Endothelial cell of umbilical vein (primary cell): ENCODE results near the gene SLC9A9. TPM values are rescaled to one million over a fixed set of nuclear protein-coding genes. Genes with fewer than 3 reads are reported as not detected.

Source experiments
- BruUV-seq: library from RNA; stranded (reverse); fragments of 400-500 nt; replicated peaks from 2 replicates; lab custom pipeline; 2021; lab: Mats Ljungman, UMichigan
- CTCF ChIA-PET: fragments of 300-600, 350-600 bp; sonication (Branson Sonifier 250); formaldehyde crosslinking; loops from one replicate; lab custom pipeline; 2021; ENCODE audit warnings: antibody characterized with exemption, inconsistent platforms; lab: Charles Lee
- POLR2A ChIA-PET: fragments of 300-600, 350-600 bp; sonication (Branson Sonifier 250); formaldehyde crosslinking; loops from one replicate; lab custom pipeline; 2021; ENCODE audit warnings: antibody characterized with exemption, inconsistent platforms; lab: Charles Lee
- DNase-seq: peaks from one replicate; pipeline ENCODE4 v3.0.0-alpha.2; 2011; ENCODE audit warnings: low read depth, low spot score
- FAIRE-seq: peaks from 2 replicates; lab custom pipeline; 2011; peaks lifted over from hg19 to GRCh38; lab: Jason Lieb, UNC
- H2AFZ ChIP-seq: 2 replicates; pipeline ENCODE4 v1.6.0; 2012; ENCODE audit warnings: low read depth, low read length, control low read depth, inconsistent platforms
- H3K27ac ChIP-seq: 2 replicates; pipeline ENCODE4 v1.5.1; 2011; ENCODE audit warnings: low read depth, mild to moderate bottlenecking, control low read depth, low read length, moderate library complexity; ENCODE audit not compliant: insufficient read depth
- H3K27me3 ChIP-seq, 2 experiments: 2 replicates each; pipeline versions ENCODE4 v1.6.0 to v1.6.1; 2011; ENCODE audit warnings: low read length in 2 of 2, mixed read lengths in 1 of 2; ENCODE audit not compliant: control insufficient read depth in 2 of 2, insufficient read depth in 2 of 2
- H3K36me3 ChIP-seq, 2 experiments: 2 replicates in 1 of 2; 3 replicates in 1 of 2; pipeline ENCODE4 v1.5.1; 2011; ENCODE audit warnings: low read length in 2 of 2, mild to moderate bottlenecking in 1 of 2, moderate library complexity in 1 of 2; ENCODE audit not compliant: control insufficient read depth in 2 of 2, insufficient read depth in 2 of 2; ENCODE audit errors: extremely low read depth in 1 of 2
- H3K4me1 ChIP-seq: 3 replicates; pipeline ENCODE4 v1.5.1; 2011; ENCODE audit warnings: mild to moderate bottlenecking, low read length; ENCODE audit not compliant: control insufficient read depth, insufficient read depth; ENCODE audit errors: extremely low read depth
- H3K4me2 ChIP-seq: 2 replicates; pipeline ENCODE4 v1.6.1; 2011; ENCODE audit warnings: low read length, control low read depth, mixed read lengths; ENCODE audit not compliant: insufficient read depth
- H3K4me3 ChIP-seq, 3 experiments: fragments of 200-600 bp in 1 of 3; sonication (generic), shearing (Covaris generic) in 1 of 3; replicated peaks in 1 of 3; 2 replicates each; pipeline ENCODE4 v1.5.1; 2011 to 2016; ENCODE audit warnings: control low read depth in 3 of 3, low read length in 3 of 3, mild to moderate bottlenecking in 2 of 3, inconsistent platforms in 1 of 3, low read depth in 1 of 3, moderate library complexity in 1 of 3; ENCODE audit not compliant: insufficient read depth in 1 of 3
- H3K79me2 ChIP-seq: 2 replicates; pipeline ENCODE4 v1.6.0; 2012; ENCODE audit warnings: low read length, inconsistent platforms; ENCODE audit not compliant: control insufficient read depth, insufficient read depth
- H3K9ac ChIP-seq: replicated peaks from 2 replicates; pipeline ENCODE3; 2011; ENCODE audit warnings: low read length, control low read depth; ENCODE audit not compliant: insufficient read depth; ENCODE audit errors: extremely low read depth
- H3K9me1 ChIP-seq: replicated peaks from 3 replicates; pipeline ENCODE4 v1.6.0; 2011; ENCODE audit warnings: mild to moderate bottlenecking, low read length; ENCODE audit not compliant: control insufficient read depth, insufficient read depth; ENCODE audit errors: extremely low read depth
- H3K9me3 ChIP-seq: replicated peaks from 2 replicates; pipeline ENCODE4 v1.5.1; 2012; ENCODE audit warnings: low read length, inconsistent platforms; ENCODE audit not compliant: control insufficient read depth, insufficient read depth
- H4K20me1 ChIP-seq: replicated peaks from 2 replicates; pipeline ENCODE3; 2011; ENCODE audit warnings: mild to moderate bottlenecking, low read length; ENCODE audit not compliant: control insufficient read depth, insufficient read depth; ENCODE audit errors: extremely low read depth
- EZH2 ChIP-seq: IDR thresholded peaks from 2 replicates; pipeline ENCODE4 v1.6.1; 2012; ENCODE audit warnings: borderline replicate concordance, low read depth, mild to moderate bottlenecking, moderate library complexity, low read length, inconsistent platforms; ENCODE audit not compliant: severe bottlenecking
- FOS ChIP-seq: IDR thresholded peaks from 2 replicates; pipeline ENCODE4 v1.6.1; 2011; ENCODE audit warnings: mild to moderate bottlenecking, low read length, moderate library complexity, borderline replicate concordance; ENCODE audit not compliant: insufficient read depth
- GATA2 ChIP-seq: IDR thresholded peaks from 2 replicates; pipeline ENCODE4 v1.7.0; 2011; ENCODE audit warnings: low read depth, mild to moderate bottlenecking, moderate library complexity, mixed read lengths, low read length; ENCODE audit not compliant: insufficient read length, insufficient read depth
- JUN ChIP-seq: IDR thresholded peaks from 2 replicates; pipeline ENCODE4 v1.6.1; 2011; ENCODE audit warnings: borderline replicate concordance, low read depth; ENCODE audit not compliant: insufficient read length, insufficient read depth
- MYC ChIP-seq: IDR thresholded peaks from one replicate; pipeline ENCODE4 v1.6.1; 2011; ENCODE audit warnings: mild to moderate bottlenecking, low read depth, low read length
- POLR2A ChIP-seq: IDR thresholded peaks from 2 replicates; pipeline ENCODE4 v1.6.1; 2012; ENCODE audit warnings: low read depth, mild to moderate bottlenecking, control low read depth, low read length
- POLR2AphosphoS5 ChIP-seq: IDR thresholded peaks from 2 replicates; pipeline ENCODE4 v1.6.1; 2012; ENCODE audit warnings: low read depth, mild to moderate bottlenecking, control low read depth, low read length, moderate library complexity; ENCODE audit not compliant: insufficient read depth
- dilution Hi-C: fragments of 300-500 bp; cut with MboI; formaldehyde crosslinking; loops from one replicate; pipeline ENCODE4 v1.15.0; 2019; ENCODE audit warnings: low sequenced_read_pairs; ENCODE audit not compliant: extremely low pct_ligation_motif_present
- intact Hi-C: fragments of 100-400 bp; cut with micrococcal nuclease; formaldehyde crosslinking; loops from one replicate; pipeline ENCODE4 v1.10.0; 2022
- polyA plus RNA-seq, 4 experiments: library from polyadenylated mRNA; depleted of rRNA in 3 of 4; stranded (reverse) in 3 of 4; unstranded in 1 of 4; fragments of >200 nt; gene quantifications; 2 replicates each; pipeline versions ENCODE4 v1.2.1 to v1.2.3, GENCODE V29; 2011 to 2012; ENCODE audit warnings: missing spikeins in 1 of 4
- total RNA-seq: library from RNA; stranded (reverse); gene quantifications from 2 replicates; pipeline ENCODE4 v1.2.3, GENCODE V29; 2021
- TF ChIP-seq, protein P1 (sequence below), 2 donors: IDR thresholded peaks; 1 replicate in 1 of 2; 2 replicates in 1 of 2; pipeline ENCODE4 v1.5.1; 2011; ENCODE audit warnings: low read length in 2 of 2, mild to moderate bottlenecking in 2 of 2, moderate library complexity in 2 of 2, control low read depth in 1 of 2, inconsistent platforms in 1 of 2, low read depth in 1 of 2; ENCODE audit not compliant: insufficient read depth in 1 of 2; ENCODE audit errors: extremely low read depth in 1 of 2
- TF ChIP-seq, protein P2 (sequence below): IDR thresholded peaks from 2 replicates; pipeline ENCODE4 v1.6.1; 2011; ENCODE audit not compliant: insufficient read depth, insufficient read length

Gene SLC9A9
- total and polyA plus RNA-seq, 2 donors (not counting 3 experiments of a cell fraction or from before 2014, with no cell fraction given) = 1.5 to 1.8 TPM

DNA sequence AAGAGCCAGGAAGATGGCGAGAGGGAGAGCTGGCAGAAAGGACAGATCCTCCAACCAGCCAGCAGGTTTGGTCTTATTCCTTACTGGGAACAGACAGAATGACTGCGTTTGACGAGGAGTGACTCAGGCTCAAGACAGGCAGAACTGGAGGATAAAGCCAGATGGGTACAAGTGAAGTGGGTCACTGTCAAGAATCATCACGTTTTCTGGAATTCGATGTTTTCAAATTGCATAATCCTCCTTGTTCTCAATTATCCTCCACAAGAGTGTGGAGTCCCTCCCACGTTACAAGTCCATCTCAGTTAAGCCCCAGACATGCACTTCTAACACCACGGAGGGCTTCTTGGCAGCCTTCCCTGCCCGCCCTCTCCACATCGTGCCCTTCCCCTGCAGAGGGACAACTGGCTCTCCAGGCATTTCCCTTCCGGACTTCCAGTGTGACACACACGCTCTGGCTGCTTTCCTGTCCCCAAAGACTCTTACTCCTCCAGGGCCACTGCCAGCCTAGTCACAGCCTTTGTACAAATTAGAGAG lies 545.6 kb downstream of the SLC9A9 start:
- POLR2A ChIA-PET = no interaction called here
- TF ChIP-seq, protein P1, sequence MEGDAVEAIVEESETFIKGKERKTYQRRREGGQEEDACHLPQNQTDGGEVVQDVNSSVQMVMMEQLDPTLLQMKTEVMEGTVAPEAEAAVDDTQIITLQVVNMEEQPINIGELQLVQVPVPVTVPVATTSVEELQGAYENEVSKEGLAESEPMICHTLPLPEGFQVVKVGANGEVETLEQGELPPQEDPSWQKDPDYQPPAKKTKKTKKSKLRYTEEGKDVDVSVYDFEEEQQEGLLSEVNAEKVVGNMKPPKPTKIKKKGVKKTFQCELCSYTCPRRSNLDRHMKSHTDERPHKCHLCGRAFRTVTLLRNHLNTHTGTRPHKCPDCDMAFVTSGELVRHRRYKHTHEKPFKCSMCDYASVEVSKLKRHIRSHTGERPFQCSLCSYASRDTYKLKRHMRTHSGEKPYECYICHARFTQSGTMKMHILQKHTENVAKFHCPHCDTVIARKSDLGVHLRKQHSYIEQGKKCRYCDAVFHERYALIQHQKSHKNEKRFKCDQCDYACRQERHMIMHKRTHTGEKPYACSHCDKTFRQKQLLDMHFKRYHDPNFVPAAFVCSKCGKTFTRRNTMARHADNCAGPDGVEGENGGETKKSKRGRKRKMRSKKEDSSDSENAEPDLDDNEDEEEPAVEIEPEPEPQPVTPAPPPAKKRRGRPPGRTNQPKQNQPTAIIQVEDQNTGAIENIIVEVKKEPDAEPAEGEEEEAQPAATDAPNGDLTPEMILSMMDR (IDR thresholded peaks at IDR 0.05; ENCODE audit: extremely low read depth in 1 of 2, insufficient read depth in 1 of 2, low read depth in 1 of 2, low read length in 2 of 2) = no peak
- TF ChIP-seq, protein P2, sequence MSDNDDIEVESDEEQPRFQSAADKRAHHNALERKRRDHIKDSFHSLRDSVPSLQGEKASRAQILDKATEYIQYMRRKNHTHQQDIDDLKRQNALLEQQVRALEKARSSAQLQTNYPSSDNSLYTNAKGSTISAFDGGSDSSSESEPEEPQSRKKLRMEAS = no peak
- peak; percentile 61 for TF ChIP-seq JUN
- peak; percentile 66 for TF ChIP-seq FOS
- TF ChIP-seq EZH2 = no peak
- TF ChIP-seq POLR2A = peak; percentile 71
- TF ChIP-seq GATA2 = peak; percentile 36
- TF ChIP-seq POLR2AphosphoS5 = peak; percentile 98
- no peak for TF ChIP-seq MYC
- H4K20me1 ChIP-seq = no peaks in the 10 kb centered on the region
- BruUV-seq = no TSS peak
- peak; percentile 90 for FAIRE-seq
- H3K36me3 ChIP-seq = no peaks in the 10 kb centered on the region
- no peaks in the 10 kb centered on the region for H3K27me3 ChIP-seq
- H3K9ac ChIP-seq = peak overlapping the region; percentile 13
- H3K4me2 ChIP-seq = peak overlapping the region; percentile 45
- intact Hi-C loops = loop anchor here (1.0 to 5.0 kb wide), 4 partner anchors 29 to 180 kb away; no protein-coding TSS in a partner anchor
- peak; percentile 90 for DNase-seq
- no peaks in the 10 kb centered on the region for H3K9me3 ChIP-seq
- no peaks in the 10 kb centered on the region for H3K79me2 ChIP-seq
- peaks cover 48% of the 10 kb centered on the region for H3K4me1 ChIP-seq
- no peak overlapping the region for H3K4me3 ChIP-seq
- no peaks in the 10 kb centered on the region for H3K9me1 ChIP-seq
- H2AFZ ChIP-seq = peak overlapping the region; percentile 40
- dilution Hi-C loops = no loop called here
- peak overlapping the region; percentile 71 for H3K27ac ChIP-seq
- CTCF ChIA-PET = interaction anchor here (0.7 to 1.6 kb wide), 3 partner anchors 29 to 131 kb away, joined by 3 to 4 read pairs (median 3); no protein-coding TSS in a partner anchor
